Peyer's patch (tissue), 4 donors: Measurements from ENCODE around the gene CRMP1.

Source experiments
- POLR2A ChIP-seq, 2 donors: fragments of 450-650 bp; IDR thresholded peaks; one replicate each; pipeline ENCODE4 v1.5.1; 2017; ENCODE audit warnings: antibody characterized with exemption in 2 of 2, mild to moderate bottlenecking in 2 of 2, moderate library complexity in 2 of 2
- TF ChIP-seq, protein P1 (sequence below), 6 experiments: fragments of 450-650 bp in 4 of 6; fragments of 200-600 bp in 2 of 6; sonication (generic) in 1 of 6; IDR thresholded peaks; one replicate each; pipeline ENCODE4 v1.5.1; 2017 to 2019; ENCODE audit warnings: antibody characterized with exemption in 6 of 6, mild to moderate bottlenecking in 3 of 6, moderate library complexity in 1 of 6

DNA sequence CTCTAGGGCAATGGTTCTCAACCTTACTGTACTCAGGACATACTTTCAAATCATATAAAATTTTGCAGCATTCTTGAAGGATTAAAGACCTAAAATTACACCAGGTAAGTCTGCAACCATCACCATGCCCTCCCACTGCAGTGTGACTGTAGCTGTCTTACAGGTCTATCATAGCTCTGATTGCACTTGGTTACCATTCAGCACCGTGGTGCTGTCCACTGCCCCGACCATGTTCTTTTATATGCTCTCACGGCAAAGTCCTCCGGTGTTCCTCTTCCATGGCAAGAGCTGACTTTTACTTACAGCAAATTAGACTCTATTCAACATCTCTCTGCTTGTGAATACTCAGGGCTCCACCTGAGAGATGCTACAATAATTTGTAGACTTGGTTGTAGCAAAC, 11.5 kb downstream of the CRMP1 start:
- TF ChIP-seq, protein P1, sequence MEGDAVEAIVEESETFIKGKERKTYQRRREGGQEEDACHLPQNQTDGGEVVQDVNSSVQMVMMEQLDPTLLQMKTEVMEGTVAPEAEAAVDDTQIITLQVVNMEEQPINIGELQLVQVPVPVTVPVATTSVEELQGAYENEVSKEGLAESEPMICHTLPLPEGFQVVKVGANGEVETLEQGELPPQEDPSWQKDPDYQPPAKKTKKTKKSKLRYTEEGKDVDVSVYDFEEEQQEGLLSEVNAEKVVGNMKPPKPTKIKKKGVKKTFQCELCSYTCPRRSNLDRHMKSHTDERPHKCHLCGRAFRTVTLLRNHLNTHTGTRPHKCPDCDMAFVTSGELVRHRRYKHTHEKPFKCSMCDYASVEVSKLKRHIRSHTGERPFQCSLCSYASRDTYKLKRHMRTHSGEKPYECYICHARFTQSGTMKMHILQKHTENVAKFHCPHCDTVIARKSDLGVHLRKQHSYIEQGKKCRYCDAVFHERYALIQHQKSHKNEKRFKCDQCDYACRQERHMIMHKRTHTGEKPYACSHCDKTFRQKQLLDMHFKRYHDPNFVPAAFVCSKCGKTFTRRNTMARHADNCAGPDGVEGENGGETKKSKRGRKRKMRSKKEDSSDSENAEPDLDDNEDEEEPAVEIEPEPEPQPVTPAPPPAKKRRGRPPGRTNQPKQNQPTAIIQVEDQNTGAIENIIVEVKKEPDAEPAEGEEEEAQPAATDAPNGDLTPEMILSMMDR (IDR thresholded peaks at IDR 0.05) = no peak
- TF ChIP-seq POLR2A (IDR thresholded peaks at IDR 0.05) = no peak
